GM12878 (cell line): Measurements from ENCODE around the gene SRPK2.

Experiments used
- BACH1 ChIP-seq: fragments of 450-650 bp; IDR thresholded peaks from 2 replicates; pipeline ENCODE4 v1.6.1; 2017; ENCODE audit warnings: mild to moderate bottlenecking, borderline replicate concordance
- BCLAF1 ChIP-seq: fragments of 450-650 bp; IDR thresholded peaks from 2 replicates; pipeline ENCODE4 v1.6.1; 2017; ENCODE audit warnings: antibody characterized with exemption, mild to moderate bottlenecking, moderate library complexity
- CEBPB ChIP-seq, 2 experiments: fragments of 150-350 bp in 1 of 2; IDR thresholded peaks; 2 replicates each; pipeline ENCODE4 v1.6.1; 2012 to 2014; ENCODE audit warnings: low read depth in 2 of 2, low read length in 2 of 2, borderline replicate concordance in 1 of 2, inconsistent platforms in 1 of 2
- CEBPZ ChIP-seq: fragments of 150-350 bp; IDR thresholded peaks from 2 replicates; pipeline ENCODE4 v1.6.1; 2016; ENCODE audit warnings: low read depth, low read length
- CTCF ChIP-seq, 3 experiments: IDR thresholded peaks in 2 of 3; conservative IDR thresholded peaks in 1 of 3; 2 replicates each; pipeline ENCODE4 v1.5.1; 2011; ENCODE audit warnings: low read depth in 3 of 3, low read length in 3 of 3, mild to moderate bottlenecking in 3 of 3, control low read depth in 2 of 3, moderate library complexity in 2 of 3, inconsistent platforms in 1 of 3, mixed read lengths in 1 of 3; ENCODE audit not compliant: control insufficient read depth in 2 of 3, insufficient read depth in 1 of 3; ENCODE audit errors: extremely low read depth in 1 of 3
- EGR1 ChIP-seq, 2 experiments: IDR thresholded peaks; 1 replicate in 1 of 2; 2 replicates in 1 of 2; pipeline ENCODE4 v1.6.1; 2011 to 2012; ENCODE audit warnings: low read depth in 2 of 2, low read length in 2 of 2, borderline replicate concordance in 1 of 2, mild to moderate bottlenecking in 1 of 2, moderate library complexity in 1 of 2
- EP300 ChIP-seq, 2 experiments: fragments of 150-350 bp in 1 of 2; IDR thresholded peaks; 2 replicates each; pipeline ENCODE4 v1.6.1; 2011 to 2012; ENCODE audit warnings: low read depth in 2 of 2, low read length in 2 of 2, borderline replicate concordance in 1 of 2, improper control_type of control experiment in 1 of 2, inconsistent platforms in 1 of 2; ENCODE audit not compliant: control insufficient read depth in 1 of 2
- EZH2 ChIP-seq: IDR thresholded peaks from 2 replicates; pipeline ENCODE4 v1.6.1; 2012; ENCODE audit warnings: low read depth, mild to moderate bottlenecking, control low read depth, inconsistent platforms, low read length, borderline replicate concordance; ENCODE audit not compliant: control insufficient read depth
- POLR2AphosphoS5 ChIP-seq: IDR thresholded peaks from 2 replicates; pipeline ENCODE4 v1.6.1; 2011; ENCODE audit warnings: mild to moderate bottlenecking, low read length, inconsistent platforms
- REST ChIP-seq: IDR thresholded peaks from 2 replicates; pipeline ENCODE4 v1.6.1; 2012; ENCODE audit warnings: mild to moderate bottlenecking, low read depth, low read length
- TCF12 ChIP-seq: IDR thresholded peaks from 2 replicates; pipeline ENCODE4 v1.6.1; 2011; ENCODE audit warnings: low read depth, mild to moderate bottlenecking, low read length
- TCF7 ChIP-seq: IDR thresholded peaks from 2 replicates; pipeline ENCODE4 v1.6.1; 2014; ENCODE audit warnings: antibody characterized with exemption, borderline replicate concordance
- USF2 ChIP-seq: IDR thresholded peaks from 2 replicates; pipeline ENCODE4 v1.6.1; 2011; ENCODE audit warnings: low read depth, low read length, improper control_type of control experiment, borderline replicate concordance

GRCh38 chr7:105389889-105390288 lies 1.2 kb upstream of the SRPK2 start:
- TF ChIP-seq CTCF (IDR thresholded peaks at IDR 0.05 in 2 of 3, conservative IDR thresholded peaks at IDR 0.05 in 1 of 3; ENCODE audit: control insufficient read depth in 2 of 3, extremely low read depth in 1 of 3, insufficient read depth in 1 of 3, low read depth in 3 of 3, low read length in 3 of 3) (no peak), POLR2AphosphoS5 (no peak), CEBPB (IDR thresholded peaks at IDR 0.05; ENCODE audit: borderline replicate concordance in 1 of 2, low read depth in 2 of 2, low read length in 2 of 2) (no peak), EZH2 (no peak), BACH1 (no peak), BCLAF1 (no peak), REST (no peak), EGR1 (IDR thresholded peaks at IDR 0.05; ENCODE audit: borderline replicate concordance in 1 of 2, low read depth in 2 of 2, low read length in 2 of 2) (no peak), USF2 (no peak), CEBPZ (no peak), TCF12 (no peak), TCF7 (no peak), EP300 (IDR thresholded peaks at IDR 0.05; ENCODE audit: borderline replicate concordance in 1 of 2, control insufficient read depth in 1 of 2, low read depth in 2 of 2, low read length in 2 of 2) (no peak)
